Naive B cell (primary cell): ENCODE data around the gene VRK1. TPM values are rescaled to one million over a fixed set of nuclear protein-coding genes. Genes with fewer than 3 reads are reported as not detected.

Experiments
- ATAC-seq, 2 donors: fragments of 150-1000 bp; cut with Tn5 transposase; 2 replicates each; pipeline ENCODE4 v1.10.0; 2021; ENCODE audit warnings: low read depth in 2 of 2, mild to moderate bottlenecking in 2 of 2, moderate library complexity in 2 of 2
- DNase-seq: peaks from one replicate; pipeline ENCODE4 v3.0.0; 2022
- H3K27ac Mint-ChIP-seq, 6 donors: one replicate each; pipeline ENCODE4 v1.8.0; 2020 to 2022; ENCODE audit warnings: mild to moderate bottlenecking in 6 of 6, mixed read lengths in 6 of 6, moderate library complexity in 5 of 6, inconsistent platforms in 2 of 6
- H3K27me3 Mint-ChIP-seq, 3 donors: one replicate each; pipeline ENCODE4 v1.8.0; 2021 to 2022; ENCODE audit warnings: mixed read lengths in 3 of 3, mild to moderate bottlenecking in 1 of 3
- H3K36me3 Mint-ChIP-seq, 2 donors: one replicate each; pipeline ENCODE4 v1.8.0; 2020 to 2022; ENCODE audit warnings: mixed read lengths in 2 of 2, inconsistent platforms in 1 of 2, mild to moderate bottlenecking in 1 of 2
- H3K4me1 Mint-ChIP-seq, 3 donors: one replicate each; pipeline ENCODE4 v1.8.0; 2020 to 2022; ENCODE audit warnings: mixed read lengths in 3 of 3, inconsistent platforms in 1 of 3, mild to moderate bottlenecking in 1 of 3, moderate library complexity in 1 of 3
- H3K4me3 Mint-ChIP-seq, 8 donors: one replicate each; pipeline ENCODE4 v1.8.0; 2020 to 2022; ENCODE audit warnings: mild to moderate bottlenecking in 8 of 8, mixed read lengths in 8 of 8, moderate library complexity in 8 of 8, inconsistent platforms in 2 of 8
- H3K9me3 Mint-ChIP-seq, 7 donors: one replicate each; pipeline ENCODE4 v1.8.0; 2020 to 2022; ENCODE audit warnings: mixed read lengths in 7 of 7, mild to moderate bottlenecking in 5 of 7, inconsistent platforms in 2 of 7, moderate library complexity in 1 of 7
- polyA plus RNA-seq, 6 donors: library from polyadenylated mRNA; unstranded; fragments of 300-500 nt; fragmentation: Illumina TruSeq; gene quantifications; one replicate each; pipeline ENCODE4 v1.2.3, GENCODE V29; 2021; ENCODE audit warnings: low read depth in 6 of 6

The VRK1 gene
- polyA plus RNA-seq, 6 donors from 2014 or later = 55.6 to 81.2 (median 61.3) TPM

DNA sequence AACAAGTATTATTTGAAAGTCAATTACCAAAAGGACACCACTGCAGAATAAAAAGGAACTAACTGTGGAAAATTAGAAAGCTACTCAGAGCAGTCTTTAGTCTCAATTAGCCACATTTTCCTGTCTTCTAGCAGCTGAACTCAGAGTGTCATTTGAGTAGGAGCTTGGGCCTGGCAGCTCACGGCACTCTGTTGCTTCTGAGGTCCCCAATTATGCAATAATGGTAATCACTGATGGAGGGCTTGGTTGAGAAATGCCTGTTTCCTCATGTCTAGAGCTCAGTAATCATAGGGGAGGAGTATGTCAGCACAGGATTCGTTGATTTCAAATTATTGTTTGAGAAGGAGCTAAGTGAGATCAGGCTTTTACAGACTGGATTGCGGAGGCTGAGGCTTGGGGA is 108.6 kb downstream of the VRK1 start:
- Mint-ChIP-seq H3K36me3 (peaks cover 16 to 28% of the 10 kb centered on the region in 2 donors), H3K9me3 (peaks cover 6 to 24% (median 18%) of the 10 kb centered on the region in 7 donors), H3K4me3 (no peak overlapping the region), H3K27me3 (no peaks in the 10 kb centered on the region), H3K27ac (peak overlapping the region in 1 of 6 donors; percentile 62), H3K4me1 (peaks cover 16 to 43% (median 30%) of the 10 kb centered on the region in 3 donors)
- ATAC-seq (no peak), DNase-seq (no peak)

DNA sequence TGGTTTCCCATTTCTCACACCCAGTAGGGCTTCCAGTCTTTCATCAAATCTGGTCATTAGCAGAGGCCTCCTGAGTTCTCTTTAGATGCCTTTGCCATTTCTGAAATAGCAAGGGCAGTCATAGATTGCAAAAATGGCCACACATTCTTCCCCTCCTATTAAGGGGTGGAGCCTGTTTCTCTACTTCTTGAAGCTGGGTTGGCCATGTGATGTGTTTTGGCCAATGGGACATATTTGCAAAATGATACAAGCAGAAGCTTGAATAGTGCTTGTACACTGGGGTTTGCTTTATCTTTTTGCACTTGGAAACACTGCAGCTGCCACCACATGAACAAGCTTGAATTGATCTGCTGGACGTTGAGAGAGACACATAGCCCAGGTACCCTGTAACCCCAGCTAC is 109.3 kb downstream of the VRK1 start:
- H3K27ac Mint-ChIP-seq = no peak overlapping the region
- peaks cover 13 to 40% (median 24%) of the 10 kb centered on the region in 3 donors for H3K4me1 Mint-ChIP-seq
- H3K4me3 Mint-ChIP-seq = no peak overlapping the region
- peaks cover 6 to 24% (median 18%) of the 10 kb centered on the region in 7 donors for H3K9me3 Mint-ChIP-seq
- peaks cover 11 to 28% of the 10 kb centered on the region in 2 donors for H3K36me3 Mint-ChIP-seq
- DNase-seq (no peak), ATAC-seq (no peak)
- no peaks in the 10 kb centered on the region for H3K27me3 Mint-ChIP-seq

DNA sequence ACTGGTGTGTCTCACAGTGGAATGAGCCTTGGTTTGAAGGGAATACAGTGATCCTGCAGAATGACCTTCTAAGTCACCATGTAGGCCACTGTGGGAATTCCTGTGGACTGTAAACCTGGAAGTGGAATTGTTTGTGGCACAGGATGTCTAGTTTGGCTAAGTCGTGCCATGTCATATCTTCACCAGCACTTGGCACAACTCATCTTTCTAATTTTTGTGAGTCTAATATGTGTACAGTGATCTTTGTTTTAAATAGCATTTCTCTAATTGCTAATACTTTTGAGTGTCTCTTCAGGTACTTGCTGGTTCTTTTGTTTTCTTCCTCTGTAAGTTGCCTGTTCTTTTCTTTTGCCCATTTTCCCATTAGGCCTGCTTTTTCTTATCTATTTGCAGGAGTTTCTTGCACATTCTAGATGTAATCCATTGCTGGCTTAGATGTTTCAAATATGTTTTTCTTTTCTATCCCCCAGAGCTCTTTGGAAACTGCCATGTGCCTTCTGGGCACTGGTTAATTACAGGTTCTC is 112.7 kb downstream of the VRK1 start:
- peak overlapping the region in 2 of 6 donors; percentile 8 to 20 for H3K27ac Mint-ChIP-seq
- H3K4me3 Mint-ChIP-seq = peak overlapping the region in 2 of 8 donors; percentile 9 to 80
- no peaks in the 10 kb centered on the region for H3K27me3 Mint-ChIP-seq
- H3K9me3 Mint-ChIP-seq = peaks cover 10 to 27% (median 20%) of the 10 kb centered on the region in 7 donors
- H3K36me3 Mint-ChIP-seq = peaks cover 15 to 37% of the 10 kb centered on the region in 2 donors
- peaks cover 13 to 39% (median 15%) of the 10 kb centered on the region in 3 donors for H3K4me1 Mint-ChIP-seq
- ATAC-seq (no peak), DNase-seq (no peak)

DNA sequence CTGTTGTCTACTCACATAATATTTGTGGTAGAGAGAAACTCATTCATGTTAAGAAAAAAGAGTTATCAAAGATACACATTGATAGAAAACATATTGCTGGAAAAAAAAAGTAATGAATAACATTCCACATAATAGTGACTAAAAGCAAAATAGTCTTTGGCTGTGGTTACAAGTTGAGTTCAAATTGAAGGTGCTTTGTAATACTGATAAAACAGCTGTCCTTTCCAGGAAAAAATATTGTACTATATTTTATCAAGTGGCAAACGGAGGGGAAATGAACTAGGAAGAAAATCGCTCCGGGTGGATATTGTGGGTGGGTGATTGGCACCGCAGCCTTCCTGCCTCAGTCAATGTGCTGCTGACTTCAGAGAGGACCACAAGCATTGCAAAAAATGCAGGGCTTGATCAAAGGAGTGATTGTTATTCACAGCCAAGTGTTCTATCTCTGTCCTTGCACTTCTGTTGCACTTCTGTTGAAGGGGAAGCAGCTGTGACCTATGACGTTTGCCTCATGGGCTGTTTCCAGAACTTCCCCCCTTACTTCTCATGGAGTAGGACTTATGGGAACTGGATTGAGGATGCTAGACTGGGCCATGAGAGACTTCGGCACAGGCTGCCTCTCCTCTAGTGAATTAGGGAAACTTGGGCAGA is 114.4 kb downstream of the VRK1 start:
- H3K9me3 Mint-ChIP-seq = peaks cover 13 to 35% (median 28%) of the 10 kb centered on the region in 7 donors
- no peak overlapping the region for H3K4me3 Mint-ChIP-seq
- peak overlapping the region in 1 of 6 donors; percentile 16 for H3K27ac Mint-ChIP-seq
- no peak for ATAC-seq
- H3K27me3 Mint-ChIP-seq = no peaks in the 10 kb centered on the region
- DNase-seq = no peak
- peaks cover 15 to 52% of the 10 kb centered on the region in 2 donors for H3K36me3 Mint-ChIP-seq
- H3K4me1 Mint-ChIP-seq = peaks cover 8 to 27% (median 9%) of the 10 kb centered on the region in 3 donors

DNA sequence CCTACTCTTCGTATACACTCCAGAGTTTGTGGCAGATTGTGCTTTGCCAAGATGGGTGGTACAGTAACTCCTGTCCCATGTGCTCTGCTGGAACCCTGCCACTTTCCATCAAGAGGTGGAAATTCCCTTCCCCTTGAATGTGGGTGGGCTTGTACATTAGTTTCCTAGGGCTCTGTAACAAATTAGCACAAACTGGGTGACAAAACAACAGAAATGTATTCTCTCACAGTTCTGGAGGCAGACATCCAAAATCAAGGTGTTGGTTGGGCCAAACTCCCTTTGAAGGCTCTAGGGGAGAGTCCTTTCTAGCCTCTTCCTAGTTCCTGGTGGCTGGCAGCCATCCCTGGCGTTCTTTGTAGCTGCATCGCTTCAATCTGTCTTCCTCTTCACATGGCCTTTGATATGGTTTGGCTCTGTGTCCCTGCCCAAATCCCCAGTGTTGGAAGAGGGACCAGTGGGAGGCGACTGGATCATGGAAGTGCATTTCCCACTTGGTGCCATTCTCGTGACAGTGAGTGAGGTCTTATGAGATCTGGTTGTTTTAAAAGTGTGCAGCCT is 117.5 kb downstream of the VRK1 start:
- H3K4me1 Mint-ChIP-seq = peaks cover 0 to 7% (median 0%) of the 10 kb centered on the region in 3 donors
- ATAC-seq (no peak), DNase-seq (no peak)
- H3K36me3 Mint-ChIP-seq = peaks cover 10 to 34% of the 10 kb centered on the region in 2 donors
- no peaks in the 10 kb centered on the region for H3K27me3 Mint-ChIP-seq
- H3K4me3 Mint-ChIP-seq = no peak overlapping the region
- peak overlapping the region in 1 of 6 donors; percentile 73 for H3K27ac Mint-ChIP-seq
- peaks cover 7 to 21% (median 18%) of the 10 kb centered on the region in 7 donors for H3K9me3 Mint-ChIP-seq

DNA sequence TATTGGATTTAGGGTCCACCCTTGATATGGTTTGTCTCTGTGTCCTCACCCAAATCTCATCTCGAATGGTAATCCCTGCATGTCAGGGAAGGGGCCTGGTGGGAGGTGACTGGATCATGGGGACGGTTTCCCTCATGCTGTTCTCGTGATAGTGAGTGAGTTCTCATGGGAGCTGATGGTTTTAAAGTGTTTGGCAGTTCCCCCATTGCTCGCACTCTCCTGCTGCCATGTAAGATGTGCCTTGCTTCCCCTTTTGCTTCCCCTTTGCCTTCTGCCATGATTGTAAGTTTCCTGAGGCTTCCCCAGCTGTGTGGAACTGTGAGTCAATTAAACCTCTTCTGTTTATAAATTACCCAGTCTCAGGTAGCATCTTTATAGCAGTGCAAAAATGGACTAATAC is 118.3 kb downstream of the VRK1 start:
- H3K27ac Mint-ChIP-seq = peak overlapping the region in 1 of 6 donors; percentile 37
- DNase-seq (no peak), ATAC-seq (no peak)
- peaks cover 0 to 11% (median 0%) of the 10 kb centered on the region in 3 donors for H3K4me1 Mint-ChIP-seq
- no peak overlapping the region for H3K4me3 Mint-ChIP-seq
- peaks cover 4 to 28% of the 10 kb centered on the region in 2 donors for H3K36me3 Mint-ChIP-seq
- peaks cover 5 to 13% (median 12%) of the 10 kb centered on the region in 7 donors for H3K9me3 Mint-ChIP-seq
- no peaks in the 10 kb centered on the region for H3K27me3 Mint-ChIP-seq

DNA sequence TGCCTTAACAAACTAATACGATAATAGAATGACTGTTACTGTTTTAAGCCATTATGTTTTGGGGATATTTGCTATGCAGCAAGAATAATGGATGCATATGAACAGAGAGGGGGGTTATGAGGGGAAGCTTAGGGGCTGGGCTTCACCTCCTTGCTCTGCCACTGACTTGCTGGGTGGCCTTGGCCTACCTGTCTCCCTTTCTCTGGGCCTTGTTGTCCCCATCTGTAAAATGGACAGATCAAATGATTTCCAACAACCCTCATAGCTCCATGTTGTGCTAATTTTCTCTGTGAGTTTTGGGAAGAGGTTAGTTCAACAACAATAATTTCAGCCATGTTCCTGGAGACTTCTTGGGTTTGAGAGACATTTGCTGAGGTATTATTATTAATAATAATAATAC is 119.6 kb downstream of the VRK1 start:
- DNase-seq (no peak), ATAC-seq (no peak)
- no peaks in the 10 kb centered on the region for H3K27me3 Mint-ChIP-seq
- peaks cover 6 to 13% (median 10%) of the 10 kb centered on the region in 7 donors for H3K9me3 Mint-ChIP-seq
- peaks cover 4 to 32% of the 10 kb centered on the region in 2 donors for H3K36me3 Mint-ChIP-seq
- H3K27ac Mint-ChIP-seq = no peak overlapping the region
- no peak overlapping the region for H3K4me3 Mint-ChIP-seq
- H3K4me1 Mint-ChIP-seq = peaks cover 0 to 8% (median 0%) of the 10 kb centered on the region in 3 donors

DNA sequence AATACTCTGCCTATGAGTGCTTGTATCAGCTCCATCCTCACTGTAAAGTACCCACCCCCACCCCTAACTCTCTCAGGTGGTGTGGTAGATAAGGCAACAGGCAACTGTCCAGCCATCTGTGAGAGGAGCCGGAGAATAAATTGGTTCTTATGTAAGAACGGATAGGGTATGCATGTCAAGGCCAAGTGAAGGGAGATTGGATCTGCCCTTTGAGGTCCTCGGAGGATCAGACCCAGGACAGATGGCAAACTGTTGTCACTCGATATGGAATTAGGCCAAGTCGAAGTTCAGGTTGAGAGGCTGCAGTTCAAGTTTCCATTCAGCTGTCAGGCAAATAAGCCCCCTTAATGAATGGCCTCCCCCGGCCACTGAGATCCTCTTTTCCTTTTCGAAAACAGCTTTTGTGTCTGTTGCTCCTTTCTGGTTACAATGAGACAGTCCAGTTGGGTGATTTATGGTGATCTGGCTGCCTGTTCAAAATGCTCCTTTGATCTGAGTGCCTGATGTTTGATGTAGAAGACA is 120.3 kb downstream of the VRK1 start:
- Mint-ChIP-seq H3K36me3 (peaks cover 4 to 33% of the 10 kb centered on the region in 2 donors), H3K9me3 (peaks cover 3 to 16% (median 10%) of the 10 kb centered on the region in 7 donors), H3K4me3 (no peak overlapping the region), H3K27ac (no peak overlapping the region), H3K4me1 (peaks cover 0 to 6% (median 0%) of the 10 kb centered on the region in 3 donors), H3K27me3 (no peaks in the 10 kb centered on the region)
- DNase-seq (no peak), ATAC-seq (no peak)

DNA sequence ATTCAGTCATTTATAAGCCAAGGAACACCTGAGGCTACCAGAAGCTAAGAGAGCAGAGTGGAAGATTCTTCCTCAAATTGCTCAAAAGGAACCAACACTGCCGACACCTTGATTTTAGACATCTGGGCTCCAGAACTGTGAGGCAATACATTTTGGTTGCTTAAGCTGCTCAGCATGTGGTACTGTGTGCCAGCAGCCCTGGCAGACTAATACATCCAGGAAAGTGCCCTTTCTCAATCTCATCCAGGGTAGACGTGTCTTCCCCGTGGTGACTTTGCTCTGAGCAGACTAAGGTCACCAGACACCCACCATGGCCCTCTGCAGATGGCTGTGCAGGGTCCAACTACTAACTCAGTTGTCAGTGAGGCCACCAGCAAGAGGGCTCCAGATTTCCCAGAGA is 122.8 kb downstream of the VRK1 start:
- no peak for ATAC-seq
- Mint-ChIP-seq H3K9me3 (peaks cover 0 to 13% (median 7%) of the 10 kb centered on the region in 7 donors), H3K27ac (peak overlapping the region in 1 of 6 donors; percentile 29), H3K4me1 (peaks cover 8 to 23% (median 21%) of the 10 kb centered on the region in 3 donors), H3K27me3 (no peaks in the 10 kb centered on the region), H3K36me3 (peaks cover 0 to 34% of the 10 kb centered on the region in 2 donors), H3K4me3 (no peak overlapping the region)
- no peak for DNase-seq

DNA sequence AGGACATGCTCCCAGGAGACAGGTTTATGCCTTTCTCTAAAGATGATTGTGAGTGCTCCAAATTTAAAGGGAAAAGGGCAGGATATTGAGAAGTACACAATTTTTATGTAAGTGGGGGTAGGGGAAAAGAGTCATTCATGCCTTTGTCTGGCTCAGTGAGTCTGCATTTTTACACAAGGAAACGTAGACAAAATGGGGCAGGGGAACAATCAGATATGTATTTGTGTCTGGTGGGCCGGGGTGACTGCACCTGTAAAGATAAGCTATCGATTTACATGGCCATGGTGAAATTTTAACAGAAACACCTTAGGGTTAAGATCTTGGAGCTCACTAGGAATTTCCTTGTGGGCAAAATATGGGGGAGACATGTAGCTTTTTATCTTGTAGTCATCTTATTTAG is 123.6 kb downstream of the VRK1 start:
- Mint-ChIP-seq H3K36me3 (peaks cover 0 to 26% of the 10 kb centered on the region in 2 donors), H3K4me3 (no peak overlapping the region), H3K27me3 (no peaks in the 10 kb centered on the region), H3K27ac (peak overlapping the region in 1 of 6 donors; percentile 3), H3K9me3 (peaks cover 0 to 5% (median under 1%) of the 10 kb centered on the region in 7 donors), H3K4me1 (peaks cover 8 to 31% (median 29%) of the 10 kb centered on the region in 3 donors)
- DNase-seq = no peak
- ATAC-seq = no peak

DNA sequence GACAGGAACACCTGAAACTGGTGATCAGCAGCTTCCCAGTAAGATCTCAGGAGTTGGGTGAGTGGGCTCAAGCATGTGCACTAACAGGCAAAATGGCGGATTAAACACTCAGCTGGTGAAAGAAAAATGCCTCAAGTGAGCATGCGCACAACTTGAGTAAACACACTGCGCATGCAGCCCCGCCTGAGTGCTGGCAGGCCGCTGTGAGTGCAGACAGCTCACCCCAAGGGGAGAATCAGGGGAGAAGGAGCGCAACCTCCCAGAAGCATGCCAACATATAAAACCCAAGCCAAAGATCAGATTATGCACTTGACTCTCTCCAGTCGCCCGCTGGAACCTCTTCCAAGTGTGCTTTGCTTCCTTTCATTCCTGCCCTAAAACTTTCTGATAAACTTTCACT is 125.8 kb downstream of the VRK1 start:
- Mint-ChIP-seq H3K4me3 (no peak overlapping the region), H3K9me3 (peaks cover 0 to 4% (median 0%) of the 10 kb centered on the region in 7 donors), H3K27ac (peak overlapping the region in 3 of 6 donors; percentile 26 to 69 (median 59)), H3K36me3 (peaks cover 0 to 20% of the 10 kb centered on the region in 2 donors), H3K27me3 (no peaks in the 10 kb centered on the region), H3K4me1 (peaks cover 16 to 49% (median 42%) of the 10 kb centered on the region in 3 donors)
- no peak for ATAC-seq
- no peak for DNase-seq

DNA sequence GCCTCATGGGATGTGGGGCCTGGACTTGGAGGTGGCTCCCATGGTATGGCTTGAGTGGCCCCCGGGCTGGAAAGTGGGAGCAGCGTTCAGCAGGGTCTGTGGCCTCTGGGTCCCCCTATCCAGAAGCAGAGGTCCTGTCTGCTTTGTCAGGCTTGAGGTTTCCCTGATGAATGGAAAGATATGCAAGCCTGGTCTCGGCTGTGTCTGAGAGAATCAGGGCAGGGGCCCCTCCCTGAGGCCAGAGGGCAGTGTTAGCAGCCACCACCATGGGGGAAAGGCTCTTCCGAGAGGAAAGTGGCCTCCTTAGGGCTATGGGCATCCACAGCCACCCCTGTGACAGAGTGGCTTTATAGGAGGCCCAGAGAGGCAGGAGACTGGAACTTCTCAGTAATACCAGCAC is 128.2 kb downstream of the VRK1 start:
- no peaks in the 10 kb centered on the region for H3K27me3 Mint-ChIP-seq
- H3K9me3 Mint-ChIP-seq = peaks cover 0 to 5% (median 0%) of the 10 kb centered on the region in 7 donors
- peaks cover 0 to 19% of the 10 kb centered on the region in 2 donors for H3K36me3 Mint-ChIP-seq
- no peak for ATAC-seq
- peak overlapping the region in 4 of 8 donors; percentile 4 to 75 (median 60) for H3K4me3 Mint-ChIP-seq
- H3K27ac Mint-ChIP-seq = no peak overlapping the region
- DNase-seq = no peak
- peaks cover 27 to 60% (median 46%) of the 10 kb centered on the region in 3 donors for H3K4me1 Mint-ChIP-seq

DNA sequence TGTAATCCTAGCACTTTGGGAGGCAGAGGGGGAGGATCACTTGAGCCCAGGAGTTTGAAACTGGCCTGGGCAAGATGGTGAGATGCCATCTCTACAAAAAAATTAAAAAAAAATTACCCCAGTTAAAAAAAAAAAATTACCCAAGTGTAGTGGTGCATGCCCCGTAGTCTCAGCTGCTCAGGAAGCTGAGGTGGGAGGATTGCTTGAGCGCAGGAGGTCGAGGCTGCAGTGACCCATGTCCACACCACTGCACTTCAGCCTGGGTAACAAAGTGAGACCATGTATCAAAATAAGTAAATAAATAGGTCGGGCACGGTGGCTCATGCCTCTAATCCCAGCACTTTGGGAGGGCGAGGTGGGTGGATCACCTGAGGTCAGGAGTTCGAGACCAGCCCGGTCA is 128.8 kb downstream of the VRK1 start:
- Mint-ChIP-seq H3K4me3 (peak overlapping the region in 5 of 8 donors; percentile 27 to 75 (median 56)), H3K4me1 (peaks cover 27 to 60% (median 46%) of the 10 kb centered on the region in 3 donors), H3K27me3 (no peaks in the 10 kb centered on the region), H3K27ac (peak overlapping the region in 3 of 6 donors; percentile 16 to 60 (median 58)), H3K9me3 (peaks cover 0 to 5% (median 0%) of the 10 kb centered on the region in 7 donors), H3K36me3 (peaks cover 0 to 13% of the 10 kb centered on the region in 2 donors)
- ATAC-seq = peak; percentile 89 to 94
- DNase-seq = peak; percentile 15
